T1000 (cell line): ENCODE data around the gene RBBP5.
"Not testable (repeated sequence)": the region's sequence is repeated elsewhere in the genome, so short reads cannot be mapped to it uniquely, and the experiment has no call there.

ENCODE experiments used
- DNase-seq: peaks from one replicate; lab custom pipeline; 2025; ENCODE audit warnings: mixed read lengths; lab: John Stamatoyannopoulos, UW

Gene RBBP5

GRCh38 chr1:205121660-205122488 lies at the start of gene RBBP5:
RBBP5 (minus strand) TSS chr1:205121978; CDS start chr1:205121873, 105 bp downstream.
- peak; percentile 96 for DNase-seq

GRCh38 chr1:205171369-205171768 lies 49.6 kb upstream of the RBBP5 start:
- no peak for DNase-seq

GRCh38 chr1:205170532-205171269 lies 48.9 kb upstream of the RBBP5 start:
- no peak for DNase-seq

GRCh38 chr1:205169248-205169647 lies 47.5 kb upstream of the RBBP5 start:
- no peak for DNase-seq

GRCh38 chr1:205168291-205168690 lies 46.5 kb upstream of the RBBP5 start:
- no peak for DNase-seq

GRCh38 chr1:205162301-205162700 lies 40.5 kb upstream of the RBBP5 start:
- DNase-seq, result no peak

- DNase-seq, result no peak
These were observed 39.3 kb upstream of the RBBP5 start for GRCh38 chr1:205161076-205161475.

- no peak for DNase-seq
These were observed 36.4 kb upstream of the RBBP5 start for GRCh38 chr1:205158048-205158616.

- not testable (repeated sequence) for DNase-seq
These were observed 34.0 kb upstream of the RBBP5 start for GRCh38 chr1:205155665-205156377.

GRCh38 chr1:205152505-205152904 lies 30.7 kb upstream of the RBBP5 start:
- DNase-seq, result no peak

GRCh38 chr1:205150651-205151428 lies 29.1 kb upstream of the RBBP5 start:
- no peak for DNase-seq

GRCh38 chr1:205147191-205147835 lies 25.5 kb upstream of the RBBP5 start:
- DNase-seq, result no peak

- DNase-seq, result no peak
These were observed 23.0 kb upstream of the RBBP5 start for GRCh38 chr1:205144751-205145150.

GRCh38 chr1:205144046-205144720 lies 22.4 kb upstream of the RBBP5 start:
- no peak for DNase-seq

GRCh38 chr1:205142102-205142469 lies 20.3 kb upstream of the RBBP5 start:
- no peak for DNase-seq

GRCh38 chr1:205141236-205142101 lies 19.7 kb upstream of the RBBP5 start:
- DNase-seq, result peak; percentile 55

- DNase-seq, result no peak
These were observed 18.3 kb upstream of the RBBP5 start for GRCh38 chr1:205140113-205140512.

- DNase-seq, result no peak
These were observed 16.1 kb upstream of the RBBP5 start for GRCh38 chr1:205137901-205138300.

GRCh38 chr1:205133287-205133686 lies 11.5 kb upstream of the RBBP5 start:
- DNase-seq, result no peak
